Kidney (tissue), 22 donors: Measurements from ENCODE around the gene FIGLA. TPM values are rescaled to one million over a fixed set of nuclear protein-coding genes. Genes with fewer than 3 reads are reported as not detected.
A peak's percentile ranks its signal among the peaks of the same experiment; 100 is the strongest.

Source experiments
- DNase-seq, 5 donors: peaks; one replicate each; pipeline ENCODE4 v3.0.0-alpha.2; 2013 to 2020
- FAIRE-seq: peaks from 2 replicates; lab custom pipeline; 2012; peaks lifted over from hg19 to GRCh38; lab: Jason Lieb, UNC
- H3K27ac ChIP-seq, 2 donors: one replicate each; pipeline ENCODE4 v1.7.0; 2013; ENCODE audit warnings: low read depth in 2 of 2, low read length in 2 of 2, inconsistent platforms in 1 of 2
- H3K27me3 ChIP-seq: one replicate; pipeline ENCODE4 v1.7.1; 2013; ENCODE audit warnings: low read length, inconsistent platforms; ENCODE audit not compliant: control insufficient read depth, insufficient read depth
- H3K36me3 ChIP-seq, 3 donors: one replicate each; pipeline versions ENCODE4 v1.7.0 to v1.7.1; 2013; ENCODE audit warnings: low read length in 3 of 3, control low read depth in 1 of 3, inconsistent platforms in 1 of 3; ENCODE audit not compliant: insufficient read depth in 3 of 3, control insufficient read depth in 2 of 3
- H3K4me1 ChIP-seq, 3 donors: one replicate each; pipeline versions ENCODE4 v1.7.0 to v1.7.1; 2013; ENCODE audit warnings: low read length in 3 of 3, inconsistent platforms in 1 of 3, low read depth in 1 of 3; ENCODE audit not compliant: control insufficient read depth in 2 of 3, insufficient read depth in 2 of 3
- H3K4me3 ChIP-seq, 3 donors: one replicate each; pipeline versions ENCODE4 v1.7.0 to v1.8.1; 2013; ENCODE audit warnings: low read length in 3 of 3, control low read depth in 1 of 3, inconsistent platforms in 1 of 3
- H3K9ac ChIP-seq, 3 donors: one replicate each; pipeline versions ENCODE4 v1.7.0 to v1.7.1; 2013; ENCODE audit warnings: low read length in 3 of 3, control low read depth in 1 of 3, inconsistent platforms in 1 of 3
- H3K9me3 ChIP-seq, 3 donors: one replicate each; pipeline versions ENCODE4 v1.7.0 to v1.7.1; 2013; ENCODE audit warnings: low read length in 3 of 3, control low read depth in 1 of 3, inconsistent platforms in 1 of 3; ENCODE audit not compliant: control insufficient read depth in 2 of 3, insufficient read depth in 1 of 3
- CTCF ChIP-seq: IDR thresholded peaks from 3 replicates; pipeline ENCODE4 v1.5.1; 2012; ENCODE audit warnings: mild to moderate bottlenecking, moderate library complexity, borderline replicate concordance; ENCODE audit not compliant: insufficient read depth; ENCODE audit errors: extremely low read depth
- intact Hi-C: fragments of 100-400 bp; cut with DNase I; formaldehyde crosslinking; loops from one replicate; pipeline ENCODE4 v1.11.1; 2022
- long read RNA-seq, 10 donors: library from polyadenylated mRNA in 1 of 10; unstranded in 1 of 10; transcript quantifications; one replicate each; pipeline ENCODE4 v2.0.0 and lab custom pipeline, GENCODE V29; 2021 to 2026
- polyA plus RNA-seq: library from polyadenylated mRNA; stranded (reverse); fragments of 350-450 nt; fragmentation: Illumina TruSeq; extraction: RNeasy Lipid Tissue Mini Kit (QIAGEN cat#74804); gene quantifications from one replicate; pipeline ENCODE4 v1.2.3, GENCODE V29; 2014; ENCODE audit warnings: low read depth, low replicate concordance; ENCODE audit not compliant: insufficient read depth
- total RNA-seq: library from RNA; stranded (reverse); fragmentation: NEBNext Ultra II Directional; extraction: Animal tissue kit (Norgen Biotek cat#: 25700); gene quantifications from one replicate; pipeline ENCODE4 v1.2.1, GENCODE V29; 2021
- donor health status: control.
- donor health status: control.
- donor health status: control.
- donor health status: control.
- donor health status: control.
- donor health status: DM: yes; HTN: yes; CAD: no.
- donor health status: Normal renal cell carcinoma (clear cell type).

Gene FIGLA
- total RNA-seq, result not detected
- not detected for polyA plus RNA-seq
- long read RNA-seq, donor 1, result 0 reads
- long read RNA-seq, donor 2, result 0 reads
- long read RNA-seq, donor 3, result 0 reads
- long read RNA-seq, donor 4, result 0 reads
- long read RNA-seq, donor 5, result 0 reads
- long read RNA-seq, donor 6, result 0 reads
- long read RNA-seq, donor 7, result 0 reads
- long read RNA-seq, donor 8, result 0 reads
- long read RNA-seq, donor 9, result 0 reads
- long read RNA-seq, donor 10, result 0 reads

GRCh38 chr2:70790136-70790828 lies at the start of gene FIGLA:
TSS of gene FIGLA (minus strand) at chr2:70790643. CDS start at chr2:70790638, 5 bp downstream.
- intact Hi-C loops, result no loop called here
- Histone ChIP-seq H3K9me3 (no peaks in the 10 kb centered on the region), H3K27ac (no peak within 1 kb of the TSS), H3K36me3 (no peaks in the 10 kb centered on the region), H3K4me1 (peaks cover 0 to 6% (median 0%) of the 10 kb centered on the region in 3 donors), H3K27me3 (peaks cover 14% of the 10 kb centered on the region), H3K9ac (no peak within 1 kb of the TSS), H3K4me3 (peak within 1 kb of the TSS in 2 of 3 donors; percentile 16 to 38)
- no peak for TF ChIP-seq CTCF
- no peak for FAIRE-seq
- peak; percentile 20 to 75 (median 37) for DNase-seq

- TF ChIP-seq CTCF, result no peak
- DNase-seq (peak in 1 of 5 donors; percentile 28), FAIRE-seq (no peak)
- H3K9ac ChIP-seq, result no peak overlapping the region
- no peak overlapping the region for H3K4me3 ChIP-seq
- no peaks in the 10 kb centered on the region for H3K9me3 ChIP-seq
- H3K4me1 ChIP-seq, result no peaks in the 10 kb centered on the region
- H3K27ac ChIP-seq, result no peak overlapping the region
- no peaks in the 10 kb centered on the region for H3K27me3 ChIP-seq
- intact Hi-C loops, result no loop called here
- no peaks in the 10 kb centered on the region for H3K36me3 ChIP-seq
Measured at GRCh38 chr2:70837980-70838925, 47.8 kb upstream of the FIGLA start.

GRCh38 chr2:70835643-70836042 lies 45.2 kb upstream of the FIGLA start, which contains the start of gene CD207:
TSS of gene CD207 (minus strand) at chr2:70835816. CDS start at chr2:70835776, 40 bp downstream.
- intact Hi-C loops, result no loop called here
- Histone ChIP-seq H3K27ac (no peak within 1 kb of the TSS), H3K9me3 (no peaks in the 10 kb centered on the region), H3K9ac (no peak within 1 kb of the TSS), H3K27me3 (no peaks in the 10 kb centered on the region), H3K4me3 (no peak within 1 kb of the TSS), H3K36me3 (no peaks in the 10 kb centered on the region), H3K4me1 (no peaks in the 10 kb centered on the region)
- no peak for FAIRE-seq
- no peak for DNase-seq
- TF ChIP-seq CTCF, result no peak
